Measurements from ENCODE around the gene C1orf122.

DNA sequence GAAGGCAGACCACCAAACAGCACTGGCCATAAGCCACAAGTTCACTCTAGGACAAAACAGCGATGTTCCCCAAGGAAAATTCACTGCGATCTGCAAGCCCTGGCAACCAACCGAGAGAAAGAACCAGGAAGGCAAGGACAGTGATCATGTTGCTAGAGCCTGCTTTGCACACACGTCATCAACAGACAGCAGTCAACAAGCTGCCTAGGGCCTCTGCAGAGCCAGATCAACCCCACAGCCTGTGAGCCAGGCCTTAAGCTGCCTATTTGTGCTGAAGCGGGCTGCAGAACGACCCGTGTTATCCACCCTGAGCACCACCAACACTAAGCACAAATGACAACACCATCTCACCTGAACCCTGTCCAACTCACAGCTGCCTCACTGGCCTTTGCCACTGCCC is 6.7 kb downstream of the C1orf122 start:
- TF ChIP-seq, protein P1, sequence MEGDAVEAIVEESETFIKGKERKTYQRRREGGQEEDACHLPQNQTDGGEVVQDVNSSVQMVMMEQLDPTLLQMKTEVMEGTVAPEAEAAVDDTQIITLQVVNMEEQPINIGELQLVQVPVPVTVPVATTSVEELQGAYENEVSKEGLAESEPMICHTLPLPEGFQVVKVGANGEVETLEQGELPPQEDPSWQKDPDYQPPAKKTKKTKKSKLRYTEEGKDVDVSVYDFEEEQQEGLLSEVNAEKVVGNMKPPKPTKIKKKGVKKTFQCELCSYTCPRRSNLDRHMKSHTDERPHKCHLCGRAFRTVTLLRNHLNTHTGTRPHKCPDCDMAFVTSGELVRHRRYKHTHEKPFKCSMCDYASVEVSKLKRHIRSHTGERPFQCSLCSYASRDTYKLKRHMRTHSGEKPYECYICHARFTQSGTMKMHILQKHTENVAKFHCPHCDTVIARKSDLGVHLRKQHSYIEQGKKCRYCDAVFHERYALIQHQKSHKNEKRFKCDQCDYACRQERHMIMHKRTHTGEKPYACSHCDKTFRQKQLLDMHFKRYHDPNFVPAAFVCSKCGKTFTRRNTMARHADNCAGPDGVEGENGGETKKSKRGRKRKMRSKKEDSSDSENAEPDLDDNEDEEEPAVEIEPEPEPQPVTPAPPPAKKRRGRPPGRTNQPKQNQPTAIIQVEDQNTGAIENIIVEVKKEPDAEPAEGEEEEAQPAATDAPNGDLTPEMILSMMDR (conservative IDR thresholded peaks at IDR 0.05; ENCODE audit: low read depth, low read length) = no peak
- TF ChIP-seq EZH2phosphoT487 (IDR thresholded peaks at IDR 0.05; ENCODE audit: borderline replicate concordance, low read length) (no peak), EZH2 (IDR thresholded peaks at IDR 0.05; ENCODE audit: low read length, unreplicated experiment) (no peak)

Data from PC-3 (cell line).